H9 (cell line): ENCODE data around the gene YWHAQ. TPM values are rescaled to one million over a fixed set of nuclear protein-coding genes. Genes with fewer than 3 reads are reported as not detected.

Experiments used
- DNase-seq: peaks from one replicate; pipeline ENCODE4 v3.0.0-alpha.2; 2017
- H2AFZ ChIP-seq: one replicate; pipeline ENCODE4 v1.6.1; 2013; ENCODE audit warnings: mild to moderate bottlenecking, low read length, control low read depth, moderate library complexity
- H2AK5ac ChIP-seq: 2 replicates; pipeline ENCODE4 v1.6.1; 2013; ENCODE audit warnings: low read length, control low read depth, mixed read lengths; ENCODE audit not compliant: insufficient read length
- H2BK120ac ChIP-seq: one replicate; pipeline ENCODE4 v1.6.1; 2013; ENCODE audit warnings: low read depth, mild to moderate bottlenecking, low read length, control low read depth, inconsistent platforms; ENCODE audit not compliant: poor library complexity, severe bottlenecking
- H2BK12ac ChIP-seq: 2 replicates; pipeline ENCODE4 v1.6.1; 2013; ENCODE audit warnings: low read length, control low read depth, mixed read lengths, low read depth; ENCODE audit not compliant: insufficient read length
- H2BK15ac ChIP-seq: 2 replicates; pipeline ENCODE4 v1.6.1; 2013; ENCODE audit warnings: low read depth, low read length, control low read depth
- H2BK20ac ChIP-seq: one replicate; pipeline ENCODE4 v1.6.1; 2013; ENCODE audit warnings: low read depth, mild to moderate bottlenecking, low read length, control low read depth, inconsistent platforms; ENCODE audit not compliant: poor library complexity, severe bottlenecking
- H2BK5ac ChIP-seq: 2 replicates; pipeline ENCODE4 v1.6.1; 2013; ENCODE audit warnings: low read length, control low read depth, mixed read lengths; ENCODE audit not compliant: insufficient read length
- H3K14ac ChIP-seq: 2 replicates; pipeline ENCODE4 v1.6.1; 2013; ENCODE audit warnings: low read length, control low read depth; ENCODE audit not compliant: insufficient read depth
- H3K18ac ChIP-seq: 2 replicates; pipeline ENCODE4 v1.6.1; 2013; ENCODE audit warnings: low read depth, mild to moderate bottlenecking, mixed read lengths, low read length, control low read depth; ENCODE audit not compliant: insufficient read length
- H3K23ac ChIP-seq: 2 replicates; pipeline ENCODE4 v1.6.1; 2013; ENCODE audit warnings: low read length, control low read depth, mixed read lengths, low read depth; ENCODE audit not compliant: insufficient read length
- H3K23me2 ChIP-seq: 2 replicates; pipeline ENCODE4 v1.6.1; 2013; ENCODE audit warnings: low read depth, mild to moderate bottlenecking, mixed read lengths, low read length, control low read depth; ENCODE audit not compliant: insufficient read length, poor library complexity, severe bottlenecking
- H3K27ac ChIP-seq: 2 replicates; pipeline ENCODE4 v1.5.1; 2013; ENCODE audit warnings: low read length, control low read depth, mixed read lengths, low read depth; ENCODE audit not compliant: insufficient read length
- H3K27me3 ChIP-seq: 2 replicates; pipeline ENCODE4 v1.6.1; 2013; ENCODE audit warnings: low read length, control low read depth, inconsistent platforms; ENCODE audit not compliant: insufficient read depth
- H3K4ac ChIP-seq: 2 replicates; pipeline ENCODE4 v1.6.1; 2013; ENCODE audit warnings: low read depth, mild to moderate bottlenecking, control low read depth, inconsistent platforms, low read length, moderate library complexity
- H3K4me1 ChIP-seq: 2 replicates; pipeline ENCODE4 v1.6.1; 2013; ENCODE audit warnings: low read length, control low read depth, inconsistent platforms; ENCODE audit not compliant: insufficient read depth
- H3K4me2 ChIP-seq: 2 replicates; pipeline ENCODE4 v1.6.1; 2013; ENCODE audit warnings: low read length, control low read depth, mixed read lengths; ENCODE audit not compliant: insufficient read length, insufficient read depth
- H3K56ac ChIP-seq: 2 replicates; pipeline ENCODE4 v1.6.1; 2013; ENCODE audit warnings: low read depth, mild to moderate bottlenecking, mixed read lengths, low read length, control low read depth; ENCODE audit not compliant: insufficient read length
- H3K79me1 ChIP-seq: 2 replicates; pipeline ENCODE4 v1.6.1; 2013; ENCODE audit warnings: low read depth, mild to moderate bottlenecking, moderate library complexity, low read length, control low read depth, inconsistent platforms; ENCODE audit not compliant: insufficient read depth, poor library complexity, severe bottlenecking
- H3K79me2 ChIP-seq: 2 replicates; pipeline ENCODE4 v1.6.1; 2013; ENCODE audit warnings: low read length, control low read depth, inconsistent platforms; ENCODE audit not compliant: insufficient read depth
- H3K9ac ChIP-seq: 2 replicates; pipeline ENCODE4 v1.6.1; 2013; ENCODE audit warnings: low read length, control low read depth, mixed read lengths; ENCODE audit not compliant: insufficient read length; ENCODE audit errors: extremely low read depth
- H3K9me3 ChIP-seq: one replicate; pipeline ENCODE4 v1.6.1; 2013; ENCODE audit warnings: low read depth, low read length, inconsistent platforms; ENCODE audit not compliant: control insufficient read depth
- H3T11ph ChIP-seq: one replicate; pipeline ENCODE4 v1.6.1; 2013; ENCODE audit warnings: mild to moderate bottlenecking, low read length, control low read depth, inconsistent platforms
- H4K20me1 ChIP-seq: one replicate; pipeline ENCODE4 v1.6.1; 2013; ENCODE audit not compliant: control insufficient read depth, insufficient read length, insufficient read depth
- H4K5ac ChIP-seq: 2 replicates; pipeline ENCODE4 v1.6.1; 2013; ENCODE audit warnings: low read depth, mild to moderate bottlenecking, mixed read lengths, low read length, control low read depth; ENCODE audit not compliant: insufficient read length
- H4K8ac ChIP-seq: replicated peaks from 2 replicates; pipeline ENCODE4 v1.6.1; 2013; ENCODE audit warnings: low read length, control low read depth, mixed read lengths, low read depth; ENCODE audit not compliant: insufficient read length
- H4K91ac ChIP-seq: 2 replicates; pipeline ENCODE4 v1.6.1; 2013; ENCODE audit warnings: low read depth, mild to moderate bottlenecking, moderate library complexity, mixed read lengths, low read length, control low read depth; ENCODE audit not compliant: insufficient read length
- H3K27ac Mint-ChIP-seq, 3 experiments: 2 replicates in 2 of 3; 3 replicates in 1 of 3; pipeline ENCODE4 v1.8.0; 2020 to 2021; ENCODE audit warnings: mixed read lengths in 3 of 3, mild to moderate bottlenecking in 1 of 3, moderate library complexity in 1 of 3
- H3K27me3 Mint-ChIP-seq: 2 replicates; pipeline ENCODE4 v1.8.0; 2021; ENCODE audit warnings: low read depth, mild to moderate bottlenecking, moderate library complexity, mixed read lengths
- H3K36me3 Mint-ChIP-seq, 3 experiments: 2 replicates in 2 of 3; 3 replicates in 1 of 3; pipeline ENCODE4 v1.8.0; 2020 to 2021; ENCODE audit warnings: low read depth in 3 of 3, mixed read lengths in 3 of 3; ENCODE audit not compliant: insufficient read depth in 1 of 3
- H3K4me1 Mint-ChIP-seq, 2 experiments: 2 replicates each; pipeline ENCODE4 v1.8.0; 2020; ENCODE audit warnings: mixed read lengths in 2 of 2
- H3K4me3 Mint-ChIP-seq, 2 experiments: 2 replicates in 1 of 2; 3 replicates in 1 of 2; pipeline ENCODE4 v1.8.0; 2020 to 2021; ENCODE audit warnings: mild to moderate bottlenecking in 2 of 2, mixed read lengths in 2 of 2, moderate library complexity in 1 of 2
- H3K9me3 Mint-ChIP-seq, 2 experiments: 2 replicates in 1 of 2; 3 replicates in 1 of 2; pipeline ENCODE4 v1.8.0; 2020; ENCODE audit warnings: mild to moderate bottlenecking in 2 of 2, mixed read lengths in 2 of 2, moderate library complexity in 1 of 2
- WGBS: extraction: QIAGEN DNeasy Blood & Tissue Kit; methylation state at CpG from one replicate; pipeline ENCODE4 v1.1.7; 2013; ENCODE audit warnings: missing lambda C conversion rate, low lambda C conversion rate, mixed read lengths; ENCODE audit not compliant: insufficient read length; ENCODE audit errors: extremely low coverage; 5-methylcytosine and 5-hydroxymethylcytosine counted together
- total RNA-seq: library from RNA; stranded (reverse); gene quantifications from 2 replicates; pipeline ENCODE4 v1.2.1, GENCODE V29; 2021
- TF ChIP-seq, protein P1 (sequence below): fragments of 200-600 bp; sonication (generic); conservative IDR thresholded peaks from 3 replicates; pipeline ENCODE4 v1.8.0; 2021; ENCODE audit warnings: antibody characterized with exemption, mild to moderate bottlenecking

The YWHAQ gene
- total RNA-seq, 1 experiment from 2014 or later, result 374 TPM

DNA sequence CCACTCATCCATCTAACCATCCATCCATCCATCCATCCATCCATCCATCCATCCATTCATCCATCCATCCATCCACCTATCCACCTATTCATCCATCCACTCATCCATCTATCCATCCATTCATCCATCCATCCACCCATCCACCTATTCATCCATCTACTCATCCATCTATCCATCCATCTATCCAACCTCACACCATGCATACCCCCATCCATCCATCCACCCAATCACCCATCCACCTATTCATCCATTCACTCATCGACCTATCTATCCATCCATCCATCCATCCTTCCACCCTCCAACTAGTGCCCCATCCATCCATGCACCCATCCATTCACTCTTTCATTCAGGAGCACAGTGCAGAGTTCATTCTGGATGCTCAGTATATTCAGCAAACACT, 21.5 kb upstream of the YWHAQ start:
- Histone ChIP-seq H3K56ac (no peak overlapping the region), H3K23ac (no peak overlapping the region), H3K23me2 (no peaks in the 10 kb centered on the region), H3K4me2 (no peak overlapping the region), H3K27me3 (no peaks in the 10 kb centered on the region), H3K4ac (no peak overlapping the region), H2AFZ (no peak overlapping the region), H3K9me3 (no peaks in the 10 kb centered on the region), H3K79me2 (no peaks in the 10 kb centered on the region), H3K9ac (no peak overlapping the region), H3K18ac (no peak overlapping the region), H3K27ac (no peak overlapping the region), H2BK12ac (no peak overlapping the region), H4K20me1 (no peaks in the 10 kb centered on the region), H3K14ac (no peak overlapping the region), H2BK120ac (no peak overlapping the region), H2AK5ac (no peak overlapping the region), H4K5ac (no peak overlapping the region), H3K79me1 (no peaks in the 10 kb centered on the region), H2BK20ac (no peak overlapping the region), H2BK15ac (no peak overlapping the region), H4K8ac (no peak overlapping the region), H4K91ac (no peak overlapping the region), H3K4me1 (no peaks in the 10 kb centered on the region), H2BK5ac (no peak overlapping the region), H3T11ph (no peak overlapping the region)
- H3K9me3 Mint-ChIP-seq, result peaks cover 0 to 2% of the 10 kb centered on the region in 2 experiments; a peak in 2 of 5 replicates
- no peak overlapping the region for H3K27ac Mint-ChIP-seq
- H3K27me3 Mint-ChIP-seq, result peaks cover 12% of the 10 kb centered on the region
- WGBS, result 100% methylated on average over 1 of the region's 1 CpG
- H3K4me1 Mint-ChIP-seq, result peaks cover 23 to 33% of the 10 kb centered on the region in 2 experiments
- TF ChIP-seq, protein P1, sequence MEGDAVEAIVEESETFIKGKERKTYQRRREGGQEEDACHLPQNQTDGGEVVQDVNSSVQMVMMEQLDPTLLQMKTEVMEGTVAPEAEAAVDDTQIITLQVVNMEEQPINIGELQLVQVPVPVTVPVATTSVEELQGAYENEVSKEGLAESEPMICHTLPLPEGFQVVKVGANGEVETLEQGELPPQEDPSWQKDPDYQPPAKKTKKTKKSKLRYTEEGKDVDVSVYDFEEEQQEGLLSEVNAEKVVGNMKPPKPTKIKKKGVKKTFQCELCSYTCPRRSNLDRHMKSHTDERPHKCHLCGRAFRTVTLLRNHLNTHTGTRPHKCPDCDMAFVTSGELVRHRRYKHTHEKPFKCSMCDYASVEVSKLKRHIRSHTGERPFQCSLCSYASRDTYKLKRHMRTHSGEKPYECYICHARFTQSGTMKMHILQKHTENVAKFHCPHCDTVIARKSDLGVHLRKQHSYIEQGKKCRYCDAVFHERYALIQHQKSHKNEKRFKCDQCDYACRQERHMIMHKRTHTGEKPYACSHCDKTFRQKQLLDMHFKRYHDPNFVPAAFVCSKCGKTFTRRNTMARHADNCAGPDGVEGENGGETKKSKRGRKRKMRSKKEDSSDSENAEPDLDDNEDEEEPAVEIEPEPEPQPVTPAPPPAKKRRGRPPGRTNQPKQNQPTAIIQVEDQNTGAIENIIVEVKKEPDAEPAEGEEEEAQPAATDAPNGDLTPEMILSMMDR, result no peak
- H3K4me3 Mint-ChIP-seq, result no peak overlapping the region
- no peaks in the 10 kb centered on the region; a peak in 1 of 7 replicates for H3K36me3 Mint-ChIP-seq
- no peak for DNase-seq
